Measurements from ENCODE around the gene SNX19.

SNX19 gene

DNA sequence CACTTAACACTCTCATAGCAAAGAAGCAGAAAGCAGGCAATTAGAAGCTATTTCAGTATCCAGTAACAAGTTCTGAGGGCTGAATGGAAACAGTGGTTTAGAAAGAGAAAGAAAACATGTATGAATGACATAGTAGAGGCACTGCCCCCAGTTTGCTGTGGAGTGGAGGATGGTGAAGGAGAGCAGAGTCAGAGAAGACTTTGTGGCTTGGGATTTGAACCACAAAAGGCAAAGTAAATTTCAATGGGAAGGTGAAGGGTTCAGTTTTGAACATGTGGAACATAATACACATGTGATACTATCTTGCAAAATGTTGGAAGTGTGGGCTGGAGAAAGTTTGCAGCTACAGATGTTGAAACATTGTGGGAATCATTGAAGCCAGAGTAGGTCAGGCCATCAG is 81.4 kb downstream of the SNX19 start:
- Histone ChIP-seq H3K9me3 (ENCODE audit: control insufficient read depth in 1 of 2, low read length in 2 of 2) (no peaks in the 10 kb centered on the region), H3K4me3 (ENCODE audit: low read depth in 1 of 2, low read length in 2 of 2) (no peak overlapping the region), H3K27me3 (ENCODE audit: low read depth, low read length) (no peaks in the 10 kb centered on the region), H3K27ac (ENCODE audit: low read length) (no peak overlapping the region), H3K36me3 (ENCODE audit: control insufficient read depth in 1 of 2, insufficient read depth in 2 of 2, low read length in 2 of 2) (no peaks in the 10 kb centered on the region), H3K4me1 (ENCODE audit: control insufficient read depth in 1 of 2, insufficient read depth in 2 of 2, low read length in 2 of 2) (peaks cover 0 to 12% of the 10 kb centered on the region in 2 donors)

DNA sequence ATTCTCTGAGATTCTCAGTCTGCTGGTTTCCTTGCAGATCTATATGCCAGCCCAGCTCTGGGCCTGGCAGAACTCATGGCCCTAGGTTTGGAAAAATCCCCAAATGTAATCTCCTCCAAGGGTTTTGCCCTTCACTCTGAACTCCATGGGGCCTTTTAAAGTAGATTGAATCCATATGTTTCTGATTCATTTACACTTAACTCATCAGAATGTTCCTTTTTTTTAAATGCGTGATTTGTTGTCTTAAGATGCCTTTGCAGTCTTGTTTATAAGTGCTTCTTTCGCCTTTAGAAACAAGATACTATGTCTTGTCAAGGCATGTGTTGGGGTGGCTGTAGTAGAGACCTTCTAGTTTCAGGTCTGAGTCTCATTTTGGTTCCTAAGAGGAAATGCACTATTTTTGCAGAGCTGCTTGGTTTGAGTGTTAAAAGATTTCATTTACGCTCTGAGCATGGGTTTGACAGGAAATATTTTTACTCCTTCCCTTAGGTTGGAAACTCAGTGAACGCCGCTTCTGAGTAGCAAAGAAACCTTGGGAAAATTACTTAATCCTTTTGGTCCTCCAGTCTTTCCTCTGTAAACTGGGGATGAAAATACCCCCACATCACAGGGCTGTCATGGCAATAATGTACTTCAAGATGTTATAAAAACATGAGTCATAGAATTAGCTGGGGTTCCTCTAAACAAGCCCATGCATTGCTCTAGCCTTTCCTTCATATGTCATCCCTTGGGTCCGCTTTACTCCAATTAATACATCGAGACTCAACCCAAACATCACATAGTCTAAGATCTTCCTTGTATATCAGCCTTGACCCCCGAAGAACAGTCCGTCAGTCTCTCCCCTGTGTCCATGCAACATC is 83.5 kb downstream of the SNX19 start:
- Histone ChIP-seq H3K36me3 (ENCODE audit: control insufficient read depth in 1 of 2, insufficient read depth in 2 of 2, low read length in 2 of 2) (no peaks in the 10 kb centered on the region), H3K4me1 (ENCODE audit: control insufficient read depth in 1 of 2, insufficient read depth in 2 of 2, low read length in 2 of 2) (peaks cover 0 to 23% of the 10 kb centered on the region in 2 donors), H3K4me3 (ENCODE audit: low read depth in 1 of 2, low read length in 2 of 2) (no peak overlapping the region), H3K27me3 (ENCODE audit: low read depth, low read length) (no peaks in the 10 kb centered on the region), H3K9me3 (ENCODE audit: control insufficient read depth in 1 of 2, low read length in 2 of 2) (no peaks in the 10 kb centered on the region), H3K27ac (ENCODE audit: low read length) (no peak overlapping the region)

DNA sequence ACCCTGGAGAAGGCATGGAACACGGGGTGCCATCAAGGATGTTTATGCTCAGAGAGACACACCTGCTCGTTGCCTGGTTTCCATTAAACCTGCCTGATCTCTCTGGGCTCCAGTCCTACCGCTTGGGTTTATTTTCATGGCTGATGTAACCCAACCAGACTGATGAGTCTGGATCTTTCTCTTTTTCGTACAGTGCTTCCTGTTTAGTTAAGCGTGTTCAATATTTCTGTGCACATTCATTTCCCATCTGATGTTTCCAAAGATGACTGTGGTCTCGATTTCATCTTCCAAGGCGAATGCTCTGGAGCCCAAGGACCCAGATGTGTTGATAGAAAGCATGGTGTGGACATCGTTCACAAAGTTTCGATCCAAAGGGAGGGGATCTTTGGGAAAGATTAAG is 84.3 kb downstream of the SNX19 start:
- H3K36me3 ChIP-seq (ENCODE audit: control insufficient read depth in 1 of 2, insufficient read depth in 2 of 2, low read length in 2 of 2) = no peaks in the 10 kb centered on the region
- no peak overlapping the region for H3K4me3 ChIP-seq (ENCODE audit: low read depth in 1 of 2, low read length in 2 of 2)
- no peak overlapping the region for H3K27ac ChIP-seq (ENCODE audit: low read length)
- H3K9me3 ChIP-seq (ENCODE audit: control insufficient read depth in 1 of 2, low read length in 2 of 2) = no peaks in the 10 kb centered on the region
- no peaks in the 10 kb centered on the region for H3K27me3 ChIP-seq (ENCODE audit: low read depth, low read length)
- peaks cover 0 to 23% of the 10 kb centered on the region in 2 donors for H3K4me1 ChIP-seq (ENCODE audit: control insufficient read depth in 1 of 2, insufficient read depth in 2 of 2, low read length in 2 of 2)

DNA sequence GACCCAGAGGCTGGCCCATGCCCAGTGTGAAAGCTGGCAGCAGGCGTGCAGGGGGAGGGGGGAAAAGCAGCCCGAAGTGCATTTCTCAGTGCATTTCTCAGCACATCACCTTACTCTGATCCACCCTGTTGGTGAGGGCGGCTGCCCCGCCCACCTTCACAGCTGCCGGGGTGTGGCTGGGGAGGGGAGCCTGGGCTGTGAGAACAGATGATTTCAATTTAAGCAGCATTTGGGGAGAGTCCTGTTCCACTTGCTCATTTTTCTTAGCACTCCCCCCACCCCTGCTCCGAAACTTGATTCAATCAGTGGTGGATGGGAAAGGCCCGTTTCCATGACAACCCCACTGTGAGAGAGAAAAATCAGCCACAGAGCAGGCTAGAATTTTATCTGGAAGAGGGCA is 84.8 kb downstream of the SNX19 start:
- H3K4me3 ChIP-seq (ENCODE audit: low read depth in 1 of 2, low read length in 2 of 2) = no peak overlapping the region

DNA sequence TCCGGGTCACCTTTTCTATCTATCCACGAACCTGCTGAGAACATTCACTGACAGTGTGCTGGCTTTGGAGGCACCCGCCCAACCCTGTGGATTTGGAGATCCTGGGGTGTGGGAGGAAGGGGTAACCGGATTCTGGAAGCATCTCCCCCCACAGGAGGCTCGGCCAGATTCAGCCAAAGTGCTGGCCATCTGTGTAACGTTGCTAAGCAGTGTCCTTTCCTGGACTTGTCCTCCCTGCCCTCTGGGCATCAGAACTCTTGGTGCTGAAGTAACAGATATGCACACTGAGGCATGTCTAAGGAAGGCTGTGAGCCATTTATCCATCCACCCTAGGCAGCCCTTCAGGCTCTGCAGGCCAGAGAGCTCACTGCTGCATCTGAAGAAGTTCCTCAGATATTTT is 85.7 kb downstream of the SNX19 start:
- peaks cover 0 to 23% of the 10 kb centered on the region in 2 donors for H3K4me1 ChIP-seq (ENCODE audit: control insufficient read depth in 1 of 2, insufficient read depth in 2 of 2, low read length in 2 of 2)
- H3K36me3 ChIP-seq (ENCODE audit: control insufficient read depth in 1 of 2, insufficient read depth in 2 of 2, low read length in 2 of 2) = no peaks in the 10 kb centered on the region
- no peak overlapping the region for H3K4me3 ChIP-seq (ENCODE audit: low read depth in 1 of 2, low read length in 2 of 2)
- no peaks in the 10 kb centered on the region for H3K9me3 ChIP-seq (ENCODE audit: control insufficient read depth in 1 of 2, low read length in 2 of 2)
- no peaks in the 10 kb centered on the region for H3K27me3 ChIP-seq (ENCODE audit: low read depth, low read length)
- H3K27ac ChIP-seq (ENCODE audit: low read length) = no peak overlapping the region

More for the DNA sequence above, 84.8 kb downstream of the SNX19 start:
- no peaks in the 10 kb centered on the region for H3K27me3 ChIP-seq (ENCODE audit: low read depth, low read length)
- no peaks in the 10 kb centered on the region for H3K36me3 ChIP-seq (ENCODE audit: control insufficient read depth in 1 of 2, insufficient read depth in 2 of 2, low read length in 2 of 2)
- peaks cover 0 to 23% of the 10 kb centered on the region in 2 donors for H3K4me1 ChIP-seq (ENCODE audit: control insufficient read depth in 1 of 2, insufficient read depth in 2 of 2, low read length in 2 of 2)
- H3K9me3 ChIP-seq (ENCODE audit: control insufficient read depth in 1 of 2, low read length in 2 of 2) = no peaks in the 10 kb centered on the region
- H3K27ac ChIP-seq (ENCODE audit: low read length) = no peak overlapping the region

DNA sequence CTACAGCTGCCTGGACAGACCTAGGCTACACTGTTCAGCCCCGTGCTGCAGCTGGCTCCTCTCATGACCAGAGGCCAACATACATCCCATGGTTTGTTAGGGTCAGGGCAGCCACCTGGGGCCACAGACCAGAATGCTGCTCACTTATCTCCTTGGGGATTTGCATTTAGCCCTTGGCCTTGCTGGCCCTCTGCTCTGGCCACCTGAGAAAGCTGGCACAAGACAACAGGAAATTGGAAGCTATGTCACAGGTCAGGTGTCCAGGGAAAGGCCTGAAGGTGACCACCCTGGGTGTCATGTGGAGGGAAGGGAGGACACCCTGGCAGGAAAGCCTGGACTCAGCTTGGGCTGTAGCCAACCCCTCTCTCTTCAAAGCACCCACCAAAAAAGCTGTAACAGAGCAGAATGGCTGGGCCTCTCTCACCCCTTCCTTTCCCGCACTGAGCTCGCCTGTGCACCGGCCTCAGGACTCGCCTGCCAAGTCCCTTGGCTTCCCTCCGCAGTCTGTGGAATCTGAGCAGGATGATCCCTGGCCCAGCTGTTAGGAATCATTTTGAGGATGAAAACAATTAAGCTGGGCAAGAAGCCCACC is 86.3 kb downstream of the SNX19 start:
- H3K4me3 ChIP-seq (ENCODE audit: low read depth in 1 of 2, low read length in 2 of 2) = no peak overlapping the region
- no peaks in the 10 kb centered on the region for H3K36me3 ChIP-seq (ENCODE audit: control insufficient read depth in 1 of 2, insufficient read depth in 2 of 2, low read length in 2 of 2)
- no peaks in the 10 kb centered on the region for H3K9me3 ChIP-seq (ENCODE audit: control insufficient read depth in 1 of 2, low read length in 2 of 2)
- no peak overlapping the region for H3K27ac ChIP-seq (ENCODE audit: low read length)
- H3K4me1 ChIP-seq (ENCODE audit: control insufficient read depth in 1 of 2, insufficient read depth in 2 of 2, low read length in 2 of 2) = peaks cover 0 to 23% of the 10 kb centered on the region in 2 donors
- no peaks in the 10 kb centered on the region for H3K27me3 ChIP-seq (ENCODE audit: low read depth, low read length)

DNA sequence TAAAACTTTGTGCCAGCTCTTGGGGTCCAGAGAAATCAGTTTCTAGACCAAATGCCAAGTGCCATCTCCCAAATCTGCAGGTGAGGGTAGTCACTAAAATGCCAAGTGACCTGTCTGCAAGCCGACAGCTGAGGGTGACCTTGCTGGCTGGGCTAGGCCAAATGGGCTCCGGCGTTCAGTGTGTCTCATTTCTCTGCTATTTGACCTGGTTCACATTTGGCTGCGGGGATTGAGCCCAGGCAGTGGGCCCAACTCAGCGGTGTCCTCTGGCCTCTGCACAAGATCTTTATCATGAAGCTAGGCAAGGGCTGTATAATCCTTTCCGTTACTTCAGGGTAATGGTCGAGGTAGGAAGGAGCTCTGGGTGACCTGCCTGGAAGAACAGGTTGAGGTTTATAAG is 87.5 kb downstream of the SNX19 start:
- H3K4me3 ChIP-seq (ENCODE audit: low read depth in 1 of 2, low read length in 2 of 2) = no peak overlapping the region
- H3K27ac ChIP-seq (ENCODE audit: low read length) = no peak overlapping the region
- no peaks in the 10 kb centered on the region for H3K36me3 ChIP-seq (ENCODE audit: control insufficient read depth in 1 of 2, insufficient read depth in 2 of 2, low read length in 2 of 2)
- no peaks in the 10 kb centered on the region for H3K9me3 ChIP-seq (ENCODE audit: control insufficient read depth in 1 of 2, low read length in 2 of 2)
- no peaks in the 10 kb centered on the region for H3K27me3 ChIP-seq (ENCODE audit: low read depth, low read length)
- peaks cover 0 to 23% of the 10 kb centered on the region in 2 donors for H3K4me1 ChIP-seq (ENCODE audit: control insufficient read depth in 1 of 2, insufficient read depth in 2 of 2, low read length in 2 of 2)

DNA sequence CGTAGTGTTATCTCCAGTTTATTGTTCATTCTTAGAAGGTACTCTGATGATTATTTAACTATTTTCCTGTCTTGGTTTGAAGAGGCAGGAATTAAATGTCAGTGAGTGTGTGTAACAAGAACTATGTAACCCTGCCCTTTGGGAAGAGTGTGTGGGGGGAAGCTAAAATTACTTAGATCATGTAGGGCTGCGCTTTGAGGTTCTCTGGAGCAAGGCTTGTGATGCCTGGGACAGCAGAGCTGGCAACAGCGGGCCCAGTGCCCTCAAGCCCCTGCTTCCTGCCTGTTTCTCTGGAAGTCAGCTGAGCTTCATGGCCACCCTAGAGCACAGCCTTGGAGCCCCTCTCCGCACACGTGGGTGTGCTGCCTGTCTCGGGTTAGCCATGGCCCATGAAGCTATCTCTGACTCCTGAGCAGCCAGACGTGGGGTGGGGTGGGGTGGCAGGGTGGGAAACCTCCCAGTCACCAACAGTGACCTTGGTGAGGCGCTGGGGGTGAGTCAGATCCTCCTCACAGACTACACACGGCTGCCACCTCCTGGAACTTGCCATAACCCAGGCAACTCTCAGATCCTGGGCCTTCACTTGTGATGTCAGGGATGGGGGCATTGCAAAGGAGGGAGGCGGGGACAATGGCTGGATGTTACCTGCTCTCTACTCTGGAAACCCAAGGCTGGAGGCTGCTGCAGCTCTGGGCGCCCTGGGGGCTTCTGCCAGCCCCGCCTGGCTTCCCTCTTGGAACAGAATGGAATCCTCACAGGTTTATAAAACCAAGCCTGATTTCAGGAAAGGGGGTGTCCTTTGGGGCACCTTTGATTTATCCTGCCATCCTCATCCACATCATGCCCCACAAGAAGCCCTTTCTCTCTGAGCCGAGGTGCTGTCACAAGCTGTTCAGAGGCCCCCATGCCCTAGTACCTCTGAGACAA is 88.6 kb downstream of the SNX19 start:
- Histone ChIP-seq H3K4me1 (ENCODE audit: control insufficient read depth in 1 of 2, insufficient read depth in 2 of 2, low read length in 2 of 2) (peaks cover 0 to 23% of the 10 kb centered on the region in 2 donors), H3K27ac (ENCODE audit: low read length) (no peak overlapping the region)

DNA sequence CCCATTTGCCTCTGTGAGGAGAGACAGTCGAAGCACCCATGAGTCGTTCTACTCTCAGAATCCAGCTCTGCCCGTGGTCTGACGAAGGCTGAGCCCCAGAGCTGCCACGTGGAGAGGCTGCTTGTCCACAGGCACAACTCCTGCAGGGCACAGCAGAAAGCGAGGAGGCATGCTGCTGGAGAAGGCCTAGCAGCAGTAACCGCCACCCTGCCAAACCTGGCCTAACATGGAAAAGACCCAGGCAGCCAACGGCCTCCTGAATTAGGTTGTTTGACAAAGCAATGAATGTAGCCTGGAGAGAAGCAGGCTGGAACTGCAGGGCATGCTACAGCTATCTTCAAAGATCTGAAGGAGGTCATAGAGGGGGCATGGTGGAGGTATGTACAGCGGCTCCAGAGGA is 89.7 kb downstream of the SNX19 start:
- Histone ChIP-seq H3K27ac (ENCODE audit: low read length) (no peak overlapping the region), H3K4me3 (ENCODE audit: low read depth in 1 of 2, low read length in 2 of 2) (no peak overlapping the region)

More for the DNA sequence above, 88.6 kb downstream of the SNX19 start:
- Histone ChIP-seq H3K9me3 (ENCODE audit: control insufficient read depth in 1 of 2, low read length in 2 of 2) (no peaks in the 10 kb centered on the region), H3K36me3 (ENCODE audit: control insufficient read depth in 1 of 2, insufficient read depth in 2 of 2, low read length in 2 of 2) (no peaks in the 10 kb centered on the region), H3K4me3 (ENCODE audit: low read depth in 1 of 2, low read length in 2 of 2) (no peak overlapping the region), H3K27me3 (ENCODE audit: low read depth, low read length) (no peaks in the 10 kb centered on the region)

DNA sequence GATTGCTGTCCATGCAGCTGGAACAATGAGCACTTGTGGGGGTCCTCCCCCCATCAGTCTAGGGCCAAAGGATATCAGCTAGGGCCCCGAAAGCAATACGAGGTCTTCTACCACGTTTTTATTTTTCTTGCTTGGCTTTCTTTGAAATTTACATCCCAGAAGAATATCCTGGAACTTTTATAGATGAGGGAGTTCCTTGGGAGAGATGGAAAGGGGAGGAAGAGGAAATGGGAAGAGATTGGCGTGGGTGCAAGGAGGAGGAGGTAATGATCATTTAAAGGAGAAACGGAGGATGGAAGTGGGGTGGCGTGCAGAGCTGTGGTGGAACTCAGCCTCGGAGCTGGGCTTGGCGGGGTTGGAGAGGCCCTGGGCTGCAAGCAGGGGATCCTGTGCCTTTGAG is 90.3 kb downstream of the SNX19 start:
- Histone ChIP-seq H3K9me3 (ENCODE audit: control insufficient read depth in 1 of 2, low read length in 2 of 2) (no peaks in the 10 kb centered on the region), H3K27me3 (ENCODE audit: low read depth, low read length) (no peaks in the 10 kb centered on the region), H3K4me3 (ENCODE audit: low read depth in 1 of 2, low read length in 2 of 2) (no peak overlapping the region), H3K4me1 (ENCODE audit: control insufficient read depth in 1 of 2, insufficient read depth in 2 of 2, low read length in 2 of 2) (peaks cover 0 to 21% of the 10 kb centered on the region in 2 donors), H3K36me3 (ENCODE audit: control insufficient read depth in 1 of 2, insufficient read depth in 2 of 2, low read length in 2 of 2) (no peaks in the 10 kb centered on the region), H3K27ac (ENCODE audit: low read length) (no peak overlapping the region)

More for the DNA sequence above, 89.7 kb downstream of the SNX19 start:
- no peaks in the 10 kb centered on the region for H3K36me3 ChIP-seq (ENCODE audit: control insufficient read depth in 1 of 2, insufficient read depth in 2 of 2, low read length in 2 of 2)
- no peaks in the 10 kb centered on the region for H3K27me3 ChIP-seq (ENCODE audit: low read depth, low read length)
- no peaks in the 10 kb centered on the region for H3K9me3 ChIP-seq (ENCODE audit: control insufficient read depth in 1 of 2, low read length in 2 of 2)
- H3K4me1 ChIP-seq (ENCODE audit: control insufficient read depth in 1 of 2, insufficient read depth in 2 of 2, low read length in 2 of 2) = peaks cover 0 to 23% of the 10 kb centered on the region in 2 donors

DNA sequence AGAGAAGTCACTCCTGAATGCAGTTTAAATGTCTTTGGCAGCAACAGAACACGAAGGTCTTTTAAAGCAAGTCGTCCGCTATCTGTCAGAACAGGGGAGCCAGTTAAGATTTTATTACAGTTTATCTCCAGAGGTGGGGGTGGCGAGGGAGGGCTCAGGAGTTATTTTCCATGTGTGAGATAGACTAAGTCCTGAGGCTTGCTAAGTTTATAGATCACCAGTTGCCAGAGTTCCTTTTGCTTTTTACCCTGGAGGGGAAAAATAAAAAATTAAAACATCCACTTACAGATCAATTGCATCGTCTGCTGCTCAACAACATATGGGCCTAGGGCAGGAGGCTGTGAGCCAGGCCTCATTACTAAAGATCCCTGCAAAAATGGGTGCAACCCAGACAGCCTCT is 90.7 kb downstream of the SNX19 start:
- H3K27ac ChIP-seq (ENCODE audit: low read length) = no peak overlapping the region
- H3K9me3 ChIP-seq (ENCODE audit: control insufficient read depth in 1 of 2, low read length in 2 of 2) = no peaks in the 10 kb centered on the region
- no peaks in the 10 kb centered on the region for H3K27me3 ChIP-seq (ENCODE audit: low read depth, low read length)
- no peak overlapping the region for H3K4me3 ChIP-seq (ENCODE audit: low read depth in 1 of 2, low read length in 2 of 2)
- H3K4me1 ChIP-seq (ENCODE audit: control insufficient read depth in 1 of 2, insufficient read depth in 2 of 2, low read length in 2 of 2) = peaks cover 0 to 17% of the 10 kb centered on the region in 2 donors
- H3K36me3 ChIP-seq (ENCODE audit: control insufficient read depth in 1 of 2, insufficient read depth in 2 of 2, low read length in 2 of 2) = no peaks in the 10 kb centered on the region
